8988T (cell line): ENCODE measurements around the gene TRHDE.
"Not testable (repeated sequence)": the region's sequence is repeated elsewhere in the genome, so short reads cannot be mapped to it uniquely, and the experiment has no call there.

Experiments used
- DNase-seq: peaks from one replicate; pipeline ENCODE4 v3.0.0; 2011

The TRHDE gene

GRCh38 chr12:72658615-72659014 lies 386.4 kb downstream of the TRHDE start:
- DNase-seq: no peak

- DNase-seq: not testable (repeated sequence)
These were observed 388.0 kb downstream of the TRHDE start for GRCh38 chr12:72660174-72660573.

DNA sequence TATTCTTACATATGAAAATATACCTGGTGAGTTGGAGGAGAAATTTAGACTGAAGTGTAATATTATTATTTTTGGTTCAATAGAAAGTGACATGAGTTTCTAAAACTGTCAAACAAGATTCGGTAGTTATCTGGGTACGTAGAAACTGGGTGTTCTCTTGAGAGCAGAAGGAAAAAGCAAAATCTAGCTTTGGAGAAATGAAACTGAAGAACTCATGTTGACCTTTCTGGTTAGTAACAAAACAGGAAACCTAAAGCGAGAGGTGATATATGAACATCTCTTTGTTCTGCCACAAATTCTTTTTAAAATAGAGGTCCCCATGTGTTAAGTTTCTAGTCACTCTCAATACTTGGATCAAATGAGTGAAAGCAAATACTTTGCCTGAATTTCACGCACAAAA lies 401.7 kb downstream of the TRHDE start:
- DNase-seq: no peak

GRCh38 chr12:72676556-72676955 lies 404.4 kb downstream of the TRHDE start:
- no peak for DNase-seq

DNA sequence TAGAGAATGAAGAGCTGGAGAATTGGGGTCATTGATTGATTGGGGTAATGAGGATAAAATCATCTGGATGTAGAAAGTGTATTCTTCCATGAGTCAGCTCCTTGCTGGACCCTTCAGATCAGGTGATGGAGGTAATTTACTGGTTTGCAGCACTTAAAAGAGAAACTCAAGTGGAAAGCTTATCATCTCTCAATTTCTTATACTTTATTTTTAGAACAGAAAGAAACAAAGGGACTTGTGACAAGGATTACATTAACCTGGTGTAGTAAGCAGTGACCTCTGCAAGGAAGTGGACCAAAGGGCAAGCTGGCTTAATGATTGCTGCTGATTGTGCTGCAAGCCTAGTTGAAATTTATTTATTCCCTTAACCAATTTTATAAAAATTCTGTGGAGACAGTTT lies 405.0 kb downstream of the TRHDE start:
- no peak for DNase-seq

GRCh38 chr12:72677846-72678245 lies 405.7 kb downstream of the TRHDE start:
- DNase-seq: no peak

- DNase-seq: no peak
These were observed 407.1 kb downstream of the TRHDE start for GRCh38 chr12:72679147-72679757.

DNA sequence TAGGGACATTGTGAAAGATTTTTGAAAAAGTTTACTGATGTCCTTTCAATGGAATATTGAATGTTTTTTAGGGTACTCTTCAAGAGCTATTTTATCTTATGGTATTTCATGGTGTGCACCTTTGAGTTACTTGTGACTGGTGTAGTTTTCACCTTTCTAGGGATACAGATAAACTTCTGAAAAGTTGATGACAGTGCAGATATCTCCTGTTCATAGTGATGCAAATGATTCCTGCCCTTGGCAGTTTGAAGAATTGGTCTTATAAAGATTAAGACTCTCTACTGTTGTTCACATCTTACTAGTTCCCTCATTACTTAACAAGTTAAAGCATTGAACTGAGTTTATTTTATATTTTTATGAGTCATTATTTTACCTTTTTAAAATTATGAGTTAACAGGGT lies 408.9 kb downstream of the TRHDE start:
- DNase-seq: no peak

GRCh38 chr12:72684491-72684890 lies 412.3 kb downstream of the TRHDE start:
- no peak for DNase-seq

- no peak for DNase-seq
These were observed 420.2 kb downstream of the TRHDE start for GRCh38 chr12:72692338-72692737.

DNA sequence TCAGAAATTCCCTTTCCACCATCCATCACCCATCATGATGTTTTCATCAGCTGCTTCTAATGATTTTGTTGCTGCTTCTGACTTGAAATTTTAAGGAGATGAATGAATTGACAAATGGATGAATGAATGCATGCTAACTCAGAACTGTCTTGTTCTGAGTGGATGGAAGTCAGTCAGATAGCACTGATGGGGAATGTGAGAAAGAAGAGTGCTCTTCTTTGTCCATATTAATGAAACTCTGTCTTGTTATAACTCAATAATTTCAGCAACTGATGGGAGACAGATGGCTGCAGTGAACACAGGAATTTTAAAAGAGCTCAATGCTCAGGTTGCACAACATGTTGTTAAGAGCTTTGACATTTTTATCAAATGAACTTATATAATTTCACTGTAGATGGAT lies 422.0 kb downstream of the TRHDE start:
- DNase-seq: no peak

- DNase-seq: no peak
These were observed 427.2 kb downstream of the TRHDE start for GRCh38 chr12:72699362-72699761.

DNA sequence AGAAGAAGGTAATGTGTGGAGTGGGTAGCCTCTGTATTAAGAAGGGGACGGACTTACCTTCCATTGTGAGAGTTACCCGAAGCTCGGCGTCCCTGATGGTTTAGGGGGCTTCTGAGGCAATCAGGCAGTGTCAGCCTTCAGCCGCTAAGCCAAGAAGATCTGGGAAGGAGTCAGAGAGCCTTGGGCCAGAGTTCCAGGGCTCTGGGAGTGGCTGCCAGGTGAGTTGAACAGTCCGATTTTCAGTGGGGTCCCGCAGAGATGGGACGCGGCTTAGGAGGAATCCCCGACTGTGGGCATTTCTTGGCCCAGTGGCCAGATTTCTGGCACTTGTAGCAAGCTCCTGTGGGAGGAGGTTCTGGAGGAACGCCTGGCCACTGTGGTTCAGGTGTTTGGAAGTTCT lies 439.9 kb downstream of the TRHDE start:
- not testable (repeated sequence) for DNase-seq

- no peak for DNase-seq
These were observed 444.1 kb downstream of the TRHDE start for GRCh38 chr12:72716221-72716620.

- DNase-seq: no peak
These were observed 444.9 kb downstream of the TRHDE start for GRCh38 chr12:72717036-72717435.
